Activated CD4-positive, alpha-beta T cell treated with anti-CD3 and anti-CD28 coated beads, Interleukin-2, Interleukin-4, amounts not matched to agents 100 ng/mL and 50 ng/mL, durations not matched to agents 16 hours and 8 hours (primary cell): ENCODE data around the gene SMIM43.

ENCODE experiments used
- DNase-seq: peaks from one replicate; pipeline ENCODE4 v3.0.0-alpha.2; 2020; ENCODE audit warnings: low spot score

Gene SMIM43

GRCh38 chr4:121764702-121765367 lies at the start of gene SMIM43:
Gene SMIM43, minus strand, starts transcription at chr4:121765164. Its CDS starts 59 bp downstream, at chr4:121765105.
- DNase-seq: no peak

GRCh38 chr4:121814756-121815155 lies 49.8 kb upstream of the SMIM43 start:
- no peak for DNase-seq

DNA sequence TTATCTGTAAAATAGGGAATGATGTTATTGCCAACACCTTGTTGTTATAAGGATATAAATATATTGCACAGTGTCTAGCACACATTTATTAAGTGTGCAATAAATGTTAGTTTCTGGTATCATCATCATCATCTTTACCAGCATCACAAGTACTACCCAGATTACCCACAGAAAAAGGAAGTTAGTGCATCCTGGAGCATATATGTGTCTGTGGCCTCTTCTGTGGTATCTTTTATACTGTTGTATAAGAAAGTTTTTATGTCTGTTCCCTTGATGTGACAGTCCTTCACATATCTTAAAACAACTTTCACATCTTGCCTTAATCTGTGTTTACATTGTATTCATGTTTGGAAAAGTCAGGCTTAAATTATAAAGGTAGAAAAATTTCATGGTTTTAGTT lies 46.2 kb upstream of the SMIM43 start:
- no peak for DNase-seq

GRCh38 chr4:121806411-121806810 lies 41.4 kb upstream of the SMIM43 start:
- DNase-seq: no peak

DNA sequence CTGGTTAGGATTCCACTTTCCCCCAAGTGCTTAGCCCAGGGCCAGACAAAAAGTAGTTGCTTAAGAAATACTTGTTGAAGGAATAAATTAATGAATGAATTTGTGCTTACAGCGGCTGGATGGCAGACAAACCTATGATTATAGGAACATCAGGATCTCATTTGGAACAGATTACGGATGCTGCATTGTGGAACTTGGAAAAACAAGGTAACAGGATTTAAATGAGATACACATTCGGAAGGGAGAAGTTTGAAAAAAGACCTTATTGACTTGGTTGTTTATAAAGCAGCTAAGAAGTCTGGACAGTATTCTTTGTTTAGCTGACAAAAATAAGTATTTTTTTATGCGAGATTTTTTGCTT lies 36.7 kb upstream of the SMIM43 start:
- no peak for DNase-seq

DNA sequence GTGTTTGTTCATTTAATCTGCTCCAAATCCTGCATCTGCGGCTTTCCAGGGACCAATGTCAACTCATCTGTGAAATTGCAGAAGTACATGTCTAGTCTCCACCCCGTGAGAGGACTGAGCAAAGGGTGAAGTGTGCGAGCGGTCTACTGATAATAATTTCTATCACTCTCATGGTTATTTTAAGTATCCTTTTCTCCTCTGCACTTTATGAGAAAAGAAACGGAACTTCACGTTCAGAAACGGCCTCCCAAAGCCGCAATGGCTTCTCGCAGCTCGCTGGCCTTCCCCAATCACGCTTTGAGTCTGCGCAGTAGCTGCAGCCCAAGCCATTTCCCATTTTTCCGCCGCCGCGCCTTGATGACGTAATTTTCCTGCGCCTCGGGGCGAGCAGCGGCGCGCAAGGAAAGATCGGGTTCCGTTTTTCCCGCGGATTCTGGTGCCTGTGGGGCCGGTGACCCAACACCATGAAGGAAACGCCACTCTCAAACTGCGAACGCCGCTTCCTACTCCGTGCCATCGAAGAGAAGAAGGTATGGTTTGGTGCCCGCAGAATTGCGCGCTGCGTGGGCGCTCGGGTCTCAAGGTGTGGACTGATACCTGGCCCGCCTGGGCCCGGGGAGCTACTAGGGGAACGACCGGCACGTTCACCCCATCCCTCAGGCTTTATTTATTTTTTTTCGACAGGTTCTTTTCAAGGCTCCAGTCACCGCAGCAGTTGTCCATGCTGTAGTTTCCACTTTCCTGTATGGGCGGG lies 36.2 kb upstream of the SMIM43 start, which contains the start of gene EXOSC9:
EXOSC9 (plus strand) TSS at position 363 of the 754 bp plus-strand sequence; CDS start at position 465, 102 bp downstream.
- DNase-seq: peak; percentile 95

GRCh38 chr4:121800638-121800960 lies 35.6 kb upstream of the SMIM43 start:
- no peak for DNase-seq

- DNase-seq: no peak
These were observed 35.0 kb upstream of the SMIM43 start for GRCh38 chr4:121799867-121800501.

- no peak for DNase-seq
These were observed 34.4 kb upstream of the SMIM43 start for GRCh38 chr4:121799208-121799823.

GRCh38 chr4:121796283-121796682 lies 31.3 kb upstream of the SMIM43 start:
- no peak for DNase-seq

GRCh38 chr4:121794505-121795188 lies 29.7 kb upstream of the SMIM43 start:
- no peak for DNase-seq

- DNase-seq: no peak
These were observed 28.0 kb upstream of the SMIM43 start for GRCh38 chr4:121792966-121793365.

GRCh38 chr4:121791481-121791880 lies 26.5 kb upstream of the SMIM43 start:
- no peak for DNase-seq

DNA sequence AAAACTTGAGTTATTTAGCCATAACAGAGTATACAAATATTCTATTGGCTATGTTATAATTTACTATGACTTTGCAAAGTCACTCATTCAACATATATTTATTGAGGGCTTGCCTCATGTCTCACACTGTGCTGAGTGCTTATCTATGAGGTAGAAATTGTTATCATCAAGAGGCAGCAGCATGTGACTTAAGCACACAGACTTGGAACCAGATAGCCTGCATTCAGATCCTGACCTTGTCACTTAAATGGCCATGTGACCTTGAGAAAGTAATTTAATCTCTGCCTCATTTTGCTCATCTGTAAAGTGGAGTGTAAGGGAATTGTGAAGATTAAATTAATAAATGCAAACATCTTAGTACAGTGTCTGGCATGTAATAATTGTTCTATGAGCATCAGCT lies 26.0 kb upstream of the SMIM43 start:
- no peak for DNase-seq

GRCh38 chr4:121789960-121790829 lies 25.2 kb upstream of the SMIM43 start:
- no peak for DNase-seq

DNA sequence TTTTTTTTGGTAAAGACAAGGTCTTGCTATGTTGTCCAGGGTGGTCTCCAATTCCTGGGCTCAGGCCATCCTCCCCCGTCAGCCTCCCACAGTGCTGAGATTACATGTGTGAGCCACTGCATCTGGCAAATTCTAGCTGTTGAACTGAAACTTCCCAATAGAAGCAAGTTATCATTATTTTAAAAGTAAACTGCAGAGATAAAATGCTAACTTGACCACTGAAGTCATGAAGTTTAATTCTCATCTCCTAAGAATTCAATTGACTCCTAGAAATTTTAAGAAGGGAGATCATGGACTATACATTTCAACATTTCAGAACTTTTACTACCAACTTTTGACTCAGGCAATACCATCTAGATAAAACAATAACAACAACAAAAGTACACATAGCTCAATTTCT lies 24.5 kb upstream of the SMIM43 start:
- no peak for DNase-seq

DNA sequence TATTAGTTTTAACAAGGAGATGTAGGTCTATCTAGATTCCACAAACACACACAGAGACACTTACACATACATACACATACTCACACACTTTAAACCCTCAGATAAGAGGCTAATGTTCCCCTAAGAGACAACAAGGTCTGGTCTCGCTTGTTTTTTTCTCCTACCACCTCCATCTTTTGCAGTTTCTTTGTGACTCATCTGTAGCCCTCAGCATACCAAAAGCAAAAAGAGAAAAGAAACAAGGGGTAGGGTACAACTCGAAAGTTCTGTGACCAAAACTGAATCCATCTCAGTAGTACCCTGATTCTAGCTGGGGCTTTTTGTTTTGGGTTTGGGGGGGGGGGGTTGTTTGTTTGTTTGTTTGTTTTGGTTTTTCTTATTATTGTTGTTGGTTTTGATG lies 23.9 kb upstream of the SMIM43 start:
- peak; percentile 51 for DNase-seq

DNA sequence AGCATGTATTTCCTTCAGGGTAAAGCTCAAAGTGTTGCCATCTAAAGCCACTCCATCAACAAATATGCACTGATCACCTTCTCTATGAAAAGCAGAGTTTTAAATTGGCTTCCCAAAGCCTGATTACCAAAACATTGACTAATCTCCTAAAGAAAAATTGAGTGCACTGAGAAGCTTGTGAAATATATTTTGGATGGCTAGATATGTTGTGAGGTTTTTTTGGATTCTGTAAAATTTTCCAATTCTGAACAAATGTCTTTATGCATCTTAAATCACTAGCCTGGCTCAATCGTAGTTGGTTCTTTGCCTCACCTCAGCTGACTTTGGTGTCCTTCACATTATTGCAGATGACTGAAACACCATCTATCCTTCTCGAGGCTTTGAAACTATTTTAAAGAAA lies 21.3 kb upstream of the SMIM43 start:
- no peak for DNase-seq

DNA sequence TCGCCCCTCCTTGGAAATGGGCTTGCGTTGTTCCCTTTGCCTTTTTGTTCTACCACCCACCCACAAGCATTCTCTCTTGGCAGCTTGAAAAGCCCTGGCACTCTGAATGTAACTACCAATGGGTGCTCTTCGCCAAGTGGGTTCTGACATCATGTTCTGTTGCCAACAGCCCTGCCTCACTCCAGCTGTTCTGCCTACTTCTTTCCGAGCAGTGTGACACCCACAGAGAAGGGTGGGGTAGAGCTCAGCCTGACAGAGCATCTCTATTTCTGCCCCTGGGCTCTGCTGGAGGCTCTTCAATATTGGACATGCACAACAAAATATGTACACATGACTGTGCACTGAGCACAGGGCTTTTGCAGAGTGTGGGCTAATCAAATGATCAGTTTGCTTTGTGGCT lies 20.5 kb upstream of the SMIM43 start:
- DNase-seq: no peak

- no peak for DNase-seq
These were observed 20.0 kb upstream of the SMIM43 start for GRCh38 chr4:121784975-121785374.

- DNase-seq: no peak
These were observed 19.4 kb upstream of the SMIM43 start for GRCh38 chr4:121784401-121784800.
